Natural killer cell (primary cell): ENCODE measurements around the gene CREB1. TPM values are rescaled to one million over a fixed set of nuclear protein-coding genes. Genes with fewer than 3 reads are reported as not detected.

Source experiments
- ATAC-seq, 3 donors: fragments of 150-1000 bp in 2 of 3; fragments of 200-7000 bp in 1 of 3; cut with Tn5 transposase; 1 replicate in 1 of 3; 2 replicates in 2 of 3; pipeline ENCODE4 v1.10.0; 2021; ENCODE audit warnings: mild to moderate bottlenecking in 2 of 3, moderate library complexity in 2 of 3
- DNase-seq, 2 donors: peaks; one replicate each; pipeline versions ENCODE4 v3.0.0 to v3.0.0-alpha.2; 2013 to 2021; ENCODE audit warnings: mixed read lengths in 1 of 2
- H3K27ac ChIP-seq: one replicate; pipeline ENCODE4 v1.5.1; 2013; ENCODE audit warnings: mild to moderate bottlenecking, low read length
- H3K27me3 ChIP-seq: one replicate; pipeline ENCODE4 v1.6.1; 2013; ENCODE audit warnings: low read length; ENCODE audit not compliant: control insufficient read depth, insufficient read depth
- H3K36me3 ChIP-seq: one replicate; pipeline ENCODE4 v1.6.1; 2013; ENCODE audit warnings: low read length; ENCODE audit not compliant: control insufficient read depth, insufficient read depth
- H3K4me1 ChIP-seq: one replicate; pipeline ENCODE4 v1.6.1; 2013; ENCODE audit warnings: low read length; ENCODE audit not compliant: control insufficient read depth, insufficient read depth
- H3K4me3 ChIP-seq: one replicate; pipeline ENCODE4 v1.5.1; 2013; ENCODE audit warnings: low read length
- H3K9me3 ChIP-seq: one replicate; pipeline ENCODE4 v1.6.1; 2013; ENCODE audit warnings: low read length; ENCODE audit not compliant: control insufficient read depth, insufficient read depth
- H3K27ac Mint-ChIP-seq, 2 donors: one replicate each; pipeline ENCODE4 v1.8.0; 2022; ENCODE audit warnings: mild to moderate bottlenecking in 2 of 2, mixed read lengths in 2 of 2, moderate library complexity in 1 of 2
- H3K27me3 Mint-ChIP-seq, 2 donors: one replicate each; pipeline ENCODE4 v1.8.0; 2022; ENCODE audit warnings: low read depth in 2 of 2, mixed read lengths in 2 of 2
- H3K36me3 Mint-ChIP-seq: one replicate; pipeline ENCODE4 v1.8.0; 2022; ENCODE audit warnings: mixed read lengths
- H3K4me1 Mint-ChIP-seq, 2 donors: one replicate each; pipeline ENCODE4 v1.8.0; 2022; ENCODE audit warnings: mixed read lengths in 2 of 2
- H3K4me3 Mint-ChIP-seq: one replicate; pipeline ENCODE4 v1.8.0; 2022; ENCODE audit warnings: mild to moderate bottlenecking, moderate library complexity, mixed read lengths
- H3K9me3 Mint-ChIP-seq, 2 donors: one replicate each; pipeline ENCODE4 v1.8.0; 2022; ENCODE audit warnings: mixed read lengths in 2 of 2
- CTCF ChIP-seq: fragments of 200-600 bp; IDR thresholded peaks from one replicate; pipeline ENCODE4 v1.8.0; 2022; ENCODE audit warnings: antibody characterized with exemption
- WGBS: methylation state at CpG from one replicate; pipeline ENCODE4 v1.1.7; 2013; ENCODE audit warnings: missing lambda C conversion rate; ENCODE audit not compliant: insufficient coverage; 5-methylcytosine and 5-hydroxymethylcytosine counted together
- intact Hi-C: fragments of 100-400 bp; cut with micrococcal nuclease; formaldehyde crosslinking; loops from one replicate; pipeline ENCODE4 v1.14.2; 2022
- total RNA-seq, 4 donors: library from RNA; stranded (reverse); fragments of 120-200 nt in 1 of 4; gene quantifications; one replicate each; pipeline versions ENCODE4 v1.2.3 to v1.2.4, GENCODE V29; 2013 to 2022

The CREB1 gene
- total RNA-seq, 3 donors from 2014 or later (not counting 1 experiment from before 2014, with no cell fraction given) = 88.1 to 107 (median 106) TPM

GRCh38 chr2:207532676-207533075 is 2.9 kb downstream of the CREB1 start:
- WGBS = 94% methylated on average over 4 of the region's 9 CpGs
- no peaks in the 10 kb centered on the region for H3K36me3 ChIP-seq
- no peaks in the 10 kb centered on the region for H3K27me3 ChIP-seq
- no peak overlapping the region for H3K4me3 Mint-ChIP-seq
- DNase-seq = no peak
- peaks cover 47 to 54% of the 10 kb centered on the region in 2 donors for H3K4me1 Mint-ChIP-seq
- TF ChIP-seq CTCF = no peak
- H3K27ac ChIP-seq = peak overlapping the region; percentile 92
- H3K27me3 Mint-ChIP-seq = no peaks in the 10 kb centered on the region
- H3K4me1 ChIP-seq = peaks cover 44% of the 10 kb centered on the region
- intact Hi-C loops = no loop called here
- no peaks in the 10 kb centered on the region for H3K36me3 Mint-ChIP-seq
- H3K4me3 ChIP-seq = no peak overlapping the region
- no peak for ATAC-seq
- no peaks in the 10 kb centered on the region for H3K9me3 ChIP-seq
- H3K27ac Mint-ChIP-seq = peak overlapping the region; percentile 92 to 96
- H3K9me3 Mint-ChIP-seq = no peaks in the 10 kb centered on the region

GRCh38 chr2:207533461-207534008 is 3.8 kb downstream of the CREB1 start:
- Histone ChIP-seq H3K4me1 (peaks cover 38% of the 10 kb centered on the region), H3K27ac (peak overlapping the region; percentile 31), H3K9me3 (no peaks in the 10 kb centered on the region), H3K27me3 (no peaks in the 10 kb centered on the region), H3K36me3 (peaks cover 1% of the 10 kb centered on the region), H3K4me3 (no peak overlapping the region)
- Mint-ChIP-seq H3K4me1 (peaks cover 46 to 53% of the 10 kb centered on the region in 2 donors), H3K4me3 (peak overlapping the region; percentile 25), H3K27me3 (no peaks in the 10 kb centered on the region), H3K9me3 (no peaks in the 10 kb centered on the region), H3K27ac (peak overlapping the region; percentile 79 to 96), H3K36me3 (no peaks in the 10 kb centered on the region)
- ATAC-seq (no peak), DNase-seq (no peak)
- intact Hi-C loops = no loop called here
- no peak for TF ChIP-seq CTCF
- WGBS = 100% methylated on average over 1 of the region's 2 CpGs

- intact Hi-C loops = no loop called here
- Histone ChIP-seq H3K27me3 (no peaks in the 10 kb centered on the region), H3K27ac (peak overlapping the region; percentile 5), H3K36me3 (peaks cover 1% of the 10 kb centered on the region), H3K9me3 (no peaks in the 10 kb centered on the region), H3K4me1 (peaks cover 31% of the 10 kb centered on the region), H3K4me3 (no peak overlapping the region)
- no CpG with 5 or more reads among the region's 3 CpGs for WGBS
- H3K9me3 Mint-ChIP-seq = no peaks in the 10 kb centered on the region
- DNase-seq = no peak
- H3K4me1 Mint-ChIP-seq = peaks cover 41 to 56% of the 10 kb centered on the region in 2 donors
- TF ChIP-seq CTCF = no peak
- no peak overlapping the region for H3K4me3 Mint-ChIP-seq
- no peaks in the 10 kb centered on the region for H3K36me3 Mint-ChIP-seq
- ATAC-seq = no peak
- peak overlapping the region; percentile 79 to 96 for H3K27ac Mint-ChIP-seq
- no peaks in the 10 kb centered on the region for H3K27me3 Mint-ChIP-seq
Observed at GRCh38 chr2:207534417-207534816, 4.7 kb downstream of the CREB1 start.

- no peaks in the 10 kb centered on the region for H3K9me3 Mint-ChIP-seq
- no peak overlapping the region for H3K27ac ChIP-seq
- no peak overlapping the region for H3K4me3 ChIP-seq
- H3K27me3 Mint-ChIP-seq = no peaks in the 10 kb centered on the region
- peak overlapping the region; percentile 0 to 8 for H3K27ac Mint-ChIP-seq
- TF ChIP-seq CTCF = no peak
- no peaks in the 10 kb centered on the region for H3K27me3 ChIP-seq
- H3K4me1 ChIP-seq = peaks cover 16% of the 10 kb centered on the region
- no peaks in the 10 kb centered on the region for H3K36me3 Mint-ChIP-seq
- 100% methylated on average over 1 of the region's 2 CpGs for WGBS
- peaks cover 1% of the 10 kb centered on the region for H3K36me3 ChIP-seq
- no peak for DNase-seq
- ATAC-seq = no peak
- H3K4me1 Mint-ChIP-seq = peaks cover 54 to 57% of the 10 kb centered on the region in 2 donors
- intact Hi-C loops = no loop called here
- H3K4me3 Mint-ChIP-seq = no peak overlapping the region
- H3K9me3 ChIP-seq = no peaks in the 10 kb centered on the region
Observed at GRCh38 chr2:207539470-207539869, 9.7 kb downstream of the CREB1 start.
